Body of pancreas (tissue), 4 donors: Measurements from ENCODE around the gene GANAB.

Source experiments
- CTCF ChIP-seq, 7 experiments: fragments of 450-650 bp in 4 of 7; fragments of 200-600 bp in 3 of 7; sonication (generic) in 3 of 7; IDR thresholded peaks; one replicate each; pipeline ENCODE4 v1.5.1; 2016 to 2019; ENCODE audit warnings: antibody characterized with exemption in 7 of 7
- POLR2A ChIP-seq, 3 donors: fragments of 450-650 bp; IDR thresholded peaks; one replicate each; pipeline ENCODE4 v1.6.1; 2016; ENCODE audit warnings: antibody characterized with exemption in 3 of 3, mild to moderate bottlenecking in 2 of 3

- TF ChIP-seq CTCF (IDR thresholded peaks at IDR 0.05) (no peak), POLR2A (IDR thresholded peaks at IDR 0.05) (no peak)
Observed at GRCh38 chr11:62601122-62601371, 45.4 kb downstream of the GANAB start.
